ENCODE measurements around the gene CRYL1. TPM values are rescaled to one million over a fixed set of nuclear protein-coding genes. Genes with fewer than 3 reads are reported as not detected.
A peak's percentile ranks its signal among the peaks of the same experiment; 100 is the strongest.

The CRYL1 gene
- total and polyA plus RNA-seq, 2 of the 8 experiments (the other 6 are each of a cell fraction or from before 2014, with no cell fraction given) = 1.9 to 6.4 TPM

- no peak overlapping the region for H3K4me2 ChIP-seq (ENCODE audit: insufficient read depth in 1 of 2, low read depth in 2 of 2, low read length in 2 of 2)
- no peak overlapping the region for H4K5ac ChIP-seq (ENCODE audit: insufficient read length, low read depth, low read length)
- 74% methylated on average over 56 of the region's 57 CpGs; no CpG with 5 or more reads in 1 of the 2 experiments for WGBS, 2 experiments (ENCODE audit: extremely low coverage in 1 of 2, insufficient coverage in 1 of 2, insufficient read length in 1 of 2, insufficient replicate concordance in 2 of 2, low coverage in 1 of 2, low lambda C conversion rate in 2 of 2, missing lambda C conversion rate in 1 of 2)
- no peak for DNase-seq (ENCODE audit: low read depth in 1 of 2, low spot score in 2 of 2)
- no peak overlapping the region for H2BK20ac ChIP-seq (ENCODE audit: low read length)
- ChIA-PET POLR2A (ENCODE audit: partially characterized antibody) (no interaction called here), CTCF (ENCODE audit: partially characterized antibody) (no interaction called here)
- H3K14ac ChIP-seq (ENCODE audit: insufficient read length) = no peak overlapping the region
- H3K9me3 ChIP-seq (ENCODE audit: insufficient read depth in 2 of 2, low read depth in 1 of 2, low read length in 1 of 2) = no peaks in the 10 kb centered on the region
- no peak overlapping the region for H2AK5ac ChIP-seq (ENCODE audit: low read depth, low read length)
- H2BK12ac ChIP-seq (ENCODE audit: low read depth, low read length) = no peak overlapping the region
- H3K4me1 ChIP-seq (replicated peaks in 1 of 4; ENCODE audit: control insufficient read depth in 3 of 4, insufficient read depth in 4 of 4, low read length in 3 of 4) = peaks cover 0 to 1% (median 0%) of the 10 kb centered on the region in 4 experiments; a peak in 4 of 7 replicates
- H3K18ac ChIP-seq (ENCODE audit: extremely low read depth, low read length) = no peak overlapping the region
- no peak overlapping the region for H2AFZ ChIP-seq (ENCODE audit: low read length)
- no peak overlapping the region for H3K4ac ChIP-seq (replicated peaks; ENCODE audit: insufficient read length, low read depth, low read length)
- H3K9ac ChIP-seq (replicated peaks in 1 of 4; ENCODE audit: extremely low read depth in 1 of 4, low read depth in 3 of 4, low read length in 3 of 4) = no peak overlapping the region
- H4K20me1 ChIP-seq (replicated peaks in 1 of 2; ENCODE audit: control insufficient read depth in 1 of 2, insufficient read depth in 2 of 2, low read length in 2 of 2) = no peaks in the 10 kb centered on the region
- no peaks in the 10 kb centered on the region; the same call in 1 of the 2 replicates for H3K79me1 ChIP-seq (ENCODE audit: low read depth, low read length)
- H2BK120ac ChIP-seq (replicated peaks; ENCODE audit: low read depth, low read length) = no peak overlapping the region
- H4K8ac ChIP-seq (ENCODE audit: extremely low read depth, insufficient read depth, low read length) = peak overlapping the region; percentile 72; the same call in 1 of the 2 replicates
- H3K23ac ChIP-seq (ENCODE audit: insufficient read length) = no peak overlapping the region
- no peak overlapping the region for H3K4me3 ChIP-seq (ENCODE audit: extremely low read depth in 1 of 4, insufficient read depth in 2 of 4, low read depth in 3 of 4, low read length in 4 of 4)
- no peak overlapping the region for H4K91ac ChIP-seq (replicated peaks; ENCODE audit: insufficient read length, low read length)
- FAIRE-seq = no peak
- no peak overlapping the region for H2BK15ac ChIP-seq (ENCODE audit: low read length)
- H2BK5ac ChIP-seq (ENCODE audit: low read depth, low read length) = no peak overlapping the region
- H3K23me2 ChIP-seq (ENCODE audit: low read depth, low read length) = no peaks in the 10 kb centered on the region
- no peak overlapping the region for H3K27ac ChIP-seq (ENCODE audit: low read depth, low read length)
- no peak overlapping the region for H3K56ac ChIP-seq (replicated peaks; ENCODE audit: insufficient read length, low read depth, low read length)
- no peaks in the 10 kb centered on the region; a peak in 1 of 7 replicates for H3K27me3 ChIP-seq (replicated peaks in 1 of 4; ENCODE audit: control insufficient read depth in 3 of 4, extremely low read depth in 1 of 4, insufficient read depth in 3 of 4, low read length in 3 of 4)
- no peaks in the 10 kb centered on the region for H3K36me3 ChIP-seq (ENCODE audit: control insufficient read depth in 2 of 4, insufficient read depth in 4 of 4, low read length in 3 of 4)
- no peaks in the 10 kb centered on the region for H3K79me2 ChIP-seq (ENCODE audit: control insufficient read depth in 1 of 2, insufficient read depth in 2 of 2, low read length in 2 of 2)
- TF ChIP-seq SP1 (IDR thresholded peaks at IDR 0.05; ENCODE audit: low read depth, low read length) (no peak), SRF (IDR thresholded peaks at IDR 0.05; ENCODE audit: low read depth, low read length) (no peak), JUN (IDR thresholded peaks at IDR 0.05; ENCODE audit: low read depth, low read length) (no peak), TAF7 (optimal IDR thresholded peaks at IDR 0.05; ENCODE audit: borderline replicate concordance, low read depth, low read length) (no peak), CTBP2 (IDR thresholded peaks at IDR 0.05; ENCODE audit: borderline replicate concordance, insufficient read depth, insufficient read length, low read length) (no peak)
Measured at GRCh38 chr13:20435616-20436368, 89.9 kb downstream of the CRYL1 start.
